GM19452 (cell line): ENCODE data around the gene NPAS3.

Experiments used
- ATAC-seq: cut with Tn5 transposase; IDR thresholded peaks from one replicate; pipeline ENCODE4 v1.9.1; 2021; ENCODE audit not compliant: unreplicated experiment

Gene NPAS3

GRCh38 chr14:33241331-33241730 is 302.7 kb downstream of the NPAS3 start:
- ATAC-seq = no peak

- ATAC-seq = no peak
These were observed 310.6 kb downstream of the NPAS3 start for GRCh38 chr14:33249233-33249820.

- ATAC-seq = no peak
These were observed 312.3 kb downstream of the NPAS3 start for GRCh38 chr14:33250963-33251362.

- ATAC-seq = no peak
These were observed 315.7 kb downstream of the NPAS3 start for GRCh38 chr14:33254342-33254741.

GRCh38 chr14:33254861-33255395 is 316.2 kb downstream of the NPAS3 start:
- no peak for ATAC-seq

- ATAC-seq = no peak
These were observed 319.1 kb downstream of the NPAS3 start for GRCh38 chr14:33257796-33258195.

- no peak for ATAC-seq
These were observed 321.1 kb downstream of the NPAS3 start for GRCh38 chr14:33259764-33260163.

GRCh38 chr14:33271216-33271615 is 332.5 kb downstream of the NPAS3 start:
- no peak for ATAC-seq

- no peak for ATAC-seq
These were observed 333.2 kb downstream of the NPAS3 start for GRCh38 chr14:33271891-33272290.

- ATAC-seq = no peak
These were observed 335.3 kb downstream of the NPAS3 start for GRCh38 chr14:33273978-33274377.

- no peak for ATAC-seq
These were observed 337.2 kb downstream of the NPAS3 start for GRCh38 chr14:33275879-33276278.

- ATAC-seq = no peak
These were observed 341.2 kb downstream of the NPAS3 start for GRCh38 chr14:33279865-33280264.

GRCh38 chr14:33280646-33281045 is 342.0 kb downstream of the NPAS3 start:
- ATAC-seq = no peak

GRCh38 chr14:33282331-33283230 is 343.9 kb downstream of the NPAS3 start:
- ATAC-seq = no peak

- ATAC-seq = no peak
These were observed 347.4 kb downstream of the NPAS3 start for GRCh38 chr14:33285902-33286700.

- no peak for ATAC-seq
These were observed 348.5 kb downstream of the NPAS3 start for GRCh38 chr14:33287189-33287588.

- ATAC-seq = no peak
These were observed 352.0 kb downstream of the NPAS3 start for GRCh38 chr14:33290641-33291040.

- no peak for ATAC-seq
These were observed 352.9 kb downstream of the NPAS3 start for GRCh38 chr14:33291529-33292104.

- ATAC-seq = no peak
These were observed 355.7 kb downstream of the NPAS3 start for GRCh38 chr14:33294419-33294818.

- ATAC-seq = no peak
These were observed 358.9 kb downstream of the NPAS3 start for GRCh38 chr14:33297565-33297964.

- ATAC-seq = no peak
These were observed 369.1 kb downstream of the NPAS3 start for GRCh38 chr14:33307691-33308251.
